COR-L47 (cell line): ENCODE data around the gene PEX16.
"Not testable (repeated sequence)": the region's sequence is repeated elsewhere in the genome, so short reads cannot be mapped to it uniquely, and the experiment has no call there.

ENCODE experiments used
- DNase-seq: peaks from one replicate; lab custom pipeline; 2025; lab: John Stamatoyannopoulos, UW

Gene PEX16

GRCh38 chr11:45918331-45918941 lies 759 bp upstream of the PEX16 start:
- peak; percentile 76 for DNase-seq

- no peak for DNase-seq
Observed at GRCh38 chr11:45917286-45917622, 423 bp downstream of the PEX16 start.

DNA sequence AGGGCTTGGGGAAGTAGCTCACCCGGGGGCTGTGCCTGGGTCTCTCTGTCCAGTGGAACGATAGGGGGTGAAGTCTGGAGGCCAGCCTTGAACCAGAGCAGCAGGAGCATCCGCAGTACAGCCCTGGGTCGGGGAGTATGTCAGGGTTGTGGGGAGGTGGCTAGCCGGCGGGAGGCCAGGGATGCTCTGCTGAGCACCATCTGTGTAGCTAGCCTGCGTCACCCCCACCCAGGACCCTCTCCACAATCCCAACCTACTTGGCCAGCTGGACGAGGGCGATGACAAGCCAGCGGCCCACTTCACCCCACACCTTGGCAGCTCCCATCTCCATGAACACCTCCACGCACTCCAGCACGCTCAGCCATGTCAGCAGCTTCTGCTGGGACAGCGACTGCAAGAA lies 2.2 kb downstream of the PEX16 start:
- no peak for DNase-seq

DNA sequence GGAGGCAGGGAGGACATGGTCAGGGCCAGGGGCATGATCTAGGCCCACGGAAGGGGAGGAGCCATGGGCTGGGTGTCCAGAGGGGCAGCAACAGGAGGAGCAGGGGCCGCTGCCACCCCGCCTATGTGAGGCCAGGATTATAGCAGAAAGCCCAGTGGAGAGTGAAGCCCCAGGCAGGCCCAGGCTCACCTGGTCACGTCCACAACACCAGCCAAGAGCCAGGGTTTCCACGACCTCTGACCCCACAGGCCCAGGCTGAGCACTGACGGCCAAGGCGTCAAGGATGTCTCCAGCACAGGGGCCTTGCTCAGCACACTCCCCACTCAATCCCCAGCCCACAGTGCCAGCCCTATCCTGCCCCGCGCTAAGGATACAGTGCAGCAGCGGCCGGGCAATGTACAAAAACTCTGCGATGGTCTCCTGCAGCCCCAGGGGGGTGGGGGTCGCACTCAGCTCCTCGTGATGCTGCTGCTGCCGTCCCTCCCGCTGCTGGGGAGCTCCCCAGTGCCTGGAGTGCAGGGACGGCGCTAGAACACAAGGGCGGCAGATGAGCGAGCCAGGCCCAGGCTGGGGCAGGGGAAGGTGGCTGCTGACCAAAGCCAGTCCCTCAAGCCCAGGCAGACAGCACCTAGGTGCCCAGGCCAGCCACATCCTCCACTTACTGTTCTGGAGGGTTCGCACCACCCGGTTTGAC lies 3.6 kb downstream of the PEX16 start:
- DNase-seq = no peak

- DNase-seq = no peak
Observed at GRCh38 chr11:45913514-45913913, 4.2 kb downstream of the PEX16 start.

- DNase-seq = no peak
Observed at GRCh38 chr11:45910623-45911022, 7.1 kb downstream of the PEX16 start.

DNA sequence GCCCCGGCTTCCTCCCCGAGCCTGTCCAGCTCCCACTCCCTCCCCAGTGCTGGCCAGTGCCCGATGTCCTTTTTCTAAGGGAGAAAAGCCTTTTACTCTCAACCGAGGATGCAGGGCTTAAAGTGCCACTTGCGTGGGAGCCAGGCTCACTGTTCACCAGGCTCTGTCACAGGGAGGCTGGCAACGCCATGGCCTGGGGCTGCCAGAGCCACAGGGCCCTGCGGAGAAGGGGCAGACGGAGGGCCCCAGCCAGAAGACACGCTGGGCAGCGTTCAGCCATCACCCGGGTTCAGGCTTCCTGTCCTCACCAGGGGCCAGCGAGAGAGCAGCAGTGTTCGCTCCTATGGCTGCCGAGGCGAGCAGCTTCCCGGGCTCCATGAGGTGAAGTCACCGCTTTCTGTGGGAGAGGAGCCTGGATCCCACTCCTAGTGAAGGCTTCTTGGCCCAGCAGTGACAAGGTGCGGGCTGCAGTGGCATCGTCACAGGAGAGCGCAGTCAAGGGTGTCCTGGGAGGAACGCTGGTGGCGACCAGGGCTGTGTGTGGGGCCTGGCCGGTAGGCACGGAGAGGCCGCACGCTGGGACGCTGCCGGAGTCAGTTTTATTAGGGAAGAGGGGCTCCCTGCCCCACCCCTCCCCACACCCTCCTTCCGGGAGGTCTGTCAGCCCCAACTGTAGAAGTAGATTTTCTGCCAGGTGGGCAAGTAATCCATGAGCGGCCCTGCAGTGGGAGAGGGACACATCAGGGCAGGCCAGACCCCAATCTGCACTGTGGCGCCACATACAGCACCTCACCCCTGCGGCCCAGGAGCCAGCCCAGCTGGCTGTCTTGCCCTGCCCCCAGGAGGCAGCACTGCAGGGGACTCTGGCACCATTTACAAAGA lies 7.8 kb downstream of the PEX16 start:
- no peak for DNase-seq

GRCh38 chr11:45907911-45908370 lies 9.7 kb downstream of the PEX16 start:
- no peak for DNase-seq

DNA sequence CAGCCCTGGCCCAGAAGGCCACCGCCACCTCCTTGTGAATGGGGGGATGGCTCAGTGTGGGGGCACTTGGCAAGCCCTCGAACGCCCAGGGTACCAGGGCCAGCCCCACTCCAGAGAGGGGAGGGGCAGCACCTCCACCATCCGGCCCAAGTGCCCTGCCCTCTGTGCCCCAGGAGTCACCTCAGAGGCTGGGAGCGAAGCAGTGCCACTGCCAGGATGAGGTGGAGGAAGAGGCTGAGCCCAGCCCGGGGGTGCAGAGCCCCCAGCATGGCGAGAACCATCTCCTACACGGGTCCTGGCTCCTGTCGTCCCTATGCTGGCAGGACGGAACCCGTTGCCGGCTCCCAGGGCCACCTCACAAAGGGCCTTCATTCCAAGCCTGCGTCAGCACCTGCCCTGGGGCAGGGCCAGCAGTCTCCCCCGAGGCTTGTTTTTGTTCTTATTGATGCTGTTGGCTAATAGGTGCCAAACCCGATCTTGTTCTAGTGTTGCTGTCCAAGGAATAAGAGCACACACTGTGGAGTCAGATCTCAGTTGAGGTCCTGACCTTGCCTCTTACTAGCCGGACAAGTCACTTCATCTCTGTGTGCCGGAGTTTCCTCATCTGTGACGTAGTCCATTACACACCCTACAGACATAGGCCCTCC lies 10.6 kb downstream of the PEX16 start, which contains the start of gene FREY1:
TSS of gene FREY1 (minus strand) at position 307 of the 647 bp plus-strand sequence. CDS start at position 281, 26 bp downstream.
- DNase-seq = no peak

- DNase-seq = no peak
Observed at GRCh38 chr11:45906096-45906682, 11.5 kb downstream of the PEX16 start.

GRCh38 chr11:45905576-45905975 lies 12.1 kb downstream of the PEX16 start:
- DNase-seq = not testable (repeated sequence)

- DNase-seq = no peak
Observed at GRCh38 chr11:45905095-45905494, 12.6 kb downstream of the PEX16 start.

DNA sequence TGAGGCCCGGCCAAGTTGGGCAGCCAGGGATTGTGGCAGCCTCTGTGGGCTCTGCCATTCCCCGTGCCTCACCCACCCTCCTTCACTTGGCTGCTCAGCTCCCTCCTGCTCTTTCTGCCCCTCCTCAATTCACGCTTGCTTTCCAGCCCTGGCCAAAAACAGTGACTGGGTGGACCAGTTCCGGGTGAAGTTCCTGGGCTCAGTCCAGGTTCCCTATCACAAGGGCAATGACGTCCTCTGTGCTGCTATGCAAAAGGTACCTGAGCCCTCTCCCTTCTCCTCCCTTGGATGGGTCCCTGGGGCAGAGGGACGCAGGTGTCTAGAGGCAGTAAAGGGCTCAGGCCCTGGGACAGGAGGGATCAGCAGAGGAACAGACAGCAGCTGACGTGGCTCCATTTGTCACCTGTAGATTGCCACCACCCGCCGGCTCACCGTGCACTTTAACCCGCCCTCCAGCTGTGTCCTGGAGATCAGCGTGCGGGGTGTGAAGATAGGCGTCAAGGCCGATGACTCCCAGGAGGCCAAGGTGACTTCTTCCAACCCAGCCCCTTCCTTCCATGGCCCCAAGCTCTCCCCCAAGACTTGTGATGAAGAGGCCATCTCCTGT lies 13.3 kb downstream of the PEX16 start:
- no peak for DNase-seq

- no peak for DNase-seq
Observed at GRCh38 chr11:45902452-45903380, 15.0 kb downstream of the PEX16 start.

GRCh38 chr11:45901626-45902025 lies 16.1 kb downstream of the PEX16 start:
- no peak for DNase-seq

DNA sequence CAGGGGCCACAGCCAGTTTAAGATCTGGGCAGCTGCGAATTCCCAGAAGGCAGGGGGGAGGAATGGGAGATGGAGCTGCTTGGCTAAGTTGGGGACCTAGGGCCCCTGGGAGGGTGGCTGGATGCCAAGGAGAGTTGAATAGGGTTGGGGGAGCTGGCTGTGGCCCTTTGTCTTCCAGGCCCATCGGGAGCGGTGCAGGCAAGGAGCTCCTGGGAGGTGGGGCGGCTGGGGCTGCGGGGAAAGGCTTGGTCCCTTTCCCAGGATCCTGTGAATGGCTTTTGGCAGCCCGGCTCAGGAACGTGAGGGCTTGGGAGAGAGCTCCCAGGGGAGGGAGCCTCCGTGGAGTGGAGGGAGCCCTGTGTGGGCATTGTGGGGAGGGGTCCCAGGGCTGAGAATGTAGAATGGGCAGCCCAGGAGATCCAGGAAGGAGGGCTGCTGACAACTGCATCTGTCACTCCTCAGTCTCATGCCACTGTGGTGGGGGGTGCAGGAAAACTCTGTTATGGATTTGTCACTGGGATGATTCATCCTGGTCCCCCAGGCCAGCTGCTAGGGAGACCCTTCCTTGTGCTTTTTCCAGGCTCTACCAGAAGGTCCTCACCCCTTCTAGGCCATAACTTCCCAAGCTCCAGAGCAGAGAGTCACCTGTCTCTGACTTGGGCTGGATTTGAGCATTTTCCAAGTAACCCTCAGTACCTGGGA lies 16.6 kb downstream of the PEX16 start:
- peak; percentile 10 for DNase-seq

DNA sequence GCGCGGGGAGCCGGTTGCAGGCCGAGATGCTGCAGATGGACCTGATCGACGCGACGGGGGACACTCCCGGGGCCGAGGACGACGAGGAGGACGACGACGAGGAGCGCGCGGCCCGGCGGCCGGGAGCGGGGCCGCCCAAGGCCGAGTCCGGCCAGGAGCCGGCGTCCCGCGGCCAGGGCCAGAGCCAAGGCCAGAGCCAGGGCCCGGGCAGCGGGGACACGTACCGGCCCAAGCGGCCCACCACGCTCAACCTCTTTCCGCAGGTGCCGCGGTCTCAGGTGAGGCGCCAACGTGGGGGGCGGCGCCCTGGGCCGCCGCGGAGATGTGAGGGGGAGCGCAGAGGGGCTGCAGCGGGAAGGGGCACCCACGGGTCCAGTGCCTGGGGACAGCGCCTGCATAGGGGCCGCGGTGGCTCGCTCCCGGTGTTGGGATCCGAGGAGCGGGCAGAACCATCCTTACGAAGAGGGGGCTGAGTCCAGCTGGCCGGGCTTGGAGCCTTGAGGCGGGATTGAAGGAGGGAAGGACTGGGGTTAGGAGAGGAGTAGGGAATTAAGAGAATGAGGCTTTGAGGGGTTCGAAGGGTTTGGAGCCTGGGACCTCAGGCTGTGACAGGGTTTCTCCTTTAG lies 17.4 kb downstream of the PEX16 start:
- not testable (repeated sequence) for DNase-seq

- DNase-seq = peak; percentile 91
Observed at GRCh38 chr11:45899448-45900174, 18.1 kb downstream of the PEX16 start.

DNA sequence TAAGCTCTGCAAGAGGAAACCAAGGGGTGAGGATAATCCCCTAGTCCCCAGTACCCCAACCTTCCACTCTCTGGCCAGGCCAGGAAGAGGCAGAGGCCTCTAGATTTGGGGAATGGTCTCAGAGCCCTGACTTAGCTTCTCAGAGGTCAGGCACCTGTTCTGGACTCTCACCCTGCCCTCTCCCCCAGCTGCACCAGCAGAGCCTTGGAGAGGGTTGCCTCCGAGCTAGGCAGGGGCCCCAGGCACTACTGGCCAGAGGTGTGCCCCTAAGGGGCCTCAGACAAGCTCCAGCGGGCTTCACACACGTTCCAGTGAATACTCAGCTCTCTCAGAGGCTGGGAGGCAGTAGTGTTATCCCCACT lies 18.6 kb downstream of the PEX16 start:
- no peak for DNase-seq
